Renal cortex interstitium (tissue), 11 donors: Measurements from ENCODE around the gene ZNF341. TPM values are rescaled to one million over a fixed set of nuclear protein-coding genes. Genes with fewer than 3 reads are reported as not detected.

Source experiments
- DNase-seq, 11 donors: peaks; one replicate each; pipeline ENCODE4 v3.0.0-alpha.2; 2013; ENCODE audit warnings: low read depth in 9 of 11, low spot score in 4 of 11; ENCODE audit errors: extremely low read depth in 1 of 11
- polyA plus RNA-seq, 3 donors: library from polyadenylated mRNA; unstranded; fragments of 120-200 nt; gene quantifications; one replicate each; pipeline ENCODE4 v1.2.1, GENCODE V29; 2013; ENCODE audit not compliant: insufficient read length in 3 of 3

Gene ZNF341
- polyA plus RNA-seq, 3 donors = 2.4 to 4.4 (median 3.3) TPM

GRCh38 chr20:33829636-33830035 lies 97.8 kb downstream of the ZNF341 start:
- DNase-seq = no peak

GRCh38 chr20:33830371-33830770 lies 98.6 kb downstream of the ZNF341 start:
- no peak for DNase-seq

GRCh38 chr20:33832103-33832804 lies 100.5 kb downstream of the ZNF341 start:
- DNase-seq = no peak

- DNase-seq = no peak
These were observed 101.5 kb downstream of the ZNF341 start for GRCh38 chr20:33833333-33833732.

- DNase-seq = no peak
These were observed 103.9 kb downstream of the ZNF341 start for GRCh38 chr20:33835615-33836172.

- DNase-seq = no peak
These were observed 104.5 kb downstream of the ZNF341 start for GRCh38 chr20:33836277-33836676.

GRCh38 chr20:33837096-33837830 lies 105.5 kb downstream of the ZNF341 start:
- no peak for DNase-seq

GRCh38 chr20:33838035-33838864 lies 106.5 kb downstream of the ZNF341 start:
- no peak for DNase-seq

GRCh38 chr20:33839591-33839990 lies 107.8 kb downstream of the ZNF341 start:
- no peak for DNase-seq

GRCh38 chr20:33840160-33840559 lies 108.4 kb downstream of the ZNF341 start:
- DNase-seq = no peak

GRCh38 chr20:33840759-33841435 lies 109.1 kb downstream of the ZNF341 start:
- DNase-seq = no peak

- no peak for DNase-seq
These were observed 109.6 kb downstream of the ZNF341 start for GRCh38 chr20:33841436-33841799.

Other genes with a start within 250 kb of the ZNF341 start
- 10 to 100 TPM; 26.8 to 35.9 (median 27.4) TPM for gene CBFA2T2, start 241.9 kb upstream of the ZNF341 start, polyA plus RNA-seq
- gene C20orf144, start 69.7 kb upstream of the ZNF341 start, polyA plus RNA-seq = under 1 TPM; 0.25 to 0.32 (median 0.29) TPM
- gene ACTL10, start 65.1 kb upstream of the ZNF341 start, polyA plus RNA-seq = under 1 TPM; 0.33 to 0.76 (median 0.60) TPM
- 10 to 100 TPM; 14.1 to 19.2 (median 18.6) TPM for gene NECAB3, start 57.6 kb upstream of the ZNF341 start, polyA plus RNA-seq
- gene E2F1, start 45.6 kb upstream of the ZNF341 start, polyA plus RNA-seq = 10 to 100 TPM; 10.7 to 15.6 (median 12.1) TPM
- 1 to 10 TPM; 6.4 to 9.0 (median 8.6) TPM for gene PXMP4, start 11.7 kb upstream of the ZNF341 start, polyA plus RNA-seq
- 100 to 1,000 TPM in 2 of 3 donors, 10 to 100 TPM in 1; 98.8 to 110 (median 105) TPM for gene CHMP4B, start 79.4 kb downstream of the ZNF341 start, polyA plus RNA-seq